Fibroblast of skin of right biceps (primary cell): ENCODE results near the gene SOBP.

Source experiments
- DNase-seq: peaks from one replicate; pipeline ENCODE4 v3.0.0-alpha.2; 2013

SOBP gene

DNA sequence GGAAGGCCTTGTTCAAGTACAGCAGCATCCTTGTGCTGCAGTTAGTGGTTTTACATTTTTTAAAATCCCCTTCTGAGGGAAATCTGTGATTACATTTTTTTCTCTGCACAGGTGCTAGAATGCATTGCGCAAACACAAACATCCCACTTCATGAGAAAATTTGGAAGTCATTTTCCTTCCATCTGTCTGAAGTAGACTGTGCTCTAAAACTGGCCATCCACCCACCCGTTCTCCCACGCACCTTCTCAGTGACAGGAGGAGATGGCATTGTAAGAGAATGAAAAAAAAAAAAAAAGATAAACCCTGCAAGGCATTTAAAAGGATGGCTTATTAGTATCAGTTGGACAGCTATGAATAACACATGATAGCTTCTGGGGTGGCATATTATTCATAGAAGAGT is 65.0 kb downstream of the SOBP start:
- DNase-seq, result no peak

DNA sequence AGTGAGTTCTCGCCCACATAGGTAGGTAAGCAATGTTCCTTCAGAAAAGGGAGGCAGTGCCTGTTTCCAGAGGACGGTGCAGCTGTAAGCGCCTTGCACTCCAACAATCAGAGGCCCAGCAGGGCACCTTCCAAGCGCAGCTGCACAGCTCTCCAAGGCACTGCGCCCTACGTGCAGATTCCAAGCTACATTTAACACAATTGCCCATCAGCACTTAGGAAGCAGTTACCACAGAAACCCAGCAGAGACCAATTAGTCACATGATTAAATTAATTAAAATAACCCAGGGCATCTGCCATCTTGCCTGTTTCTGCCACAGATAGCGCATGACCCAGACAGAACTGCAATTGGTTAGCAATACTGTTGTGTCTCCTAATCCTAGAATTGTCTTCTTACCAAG is 65.5 kb downstream of the SOBP start:
- DNase-seq, result no peak

DNA sequence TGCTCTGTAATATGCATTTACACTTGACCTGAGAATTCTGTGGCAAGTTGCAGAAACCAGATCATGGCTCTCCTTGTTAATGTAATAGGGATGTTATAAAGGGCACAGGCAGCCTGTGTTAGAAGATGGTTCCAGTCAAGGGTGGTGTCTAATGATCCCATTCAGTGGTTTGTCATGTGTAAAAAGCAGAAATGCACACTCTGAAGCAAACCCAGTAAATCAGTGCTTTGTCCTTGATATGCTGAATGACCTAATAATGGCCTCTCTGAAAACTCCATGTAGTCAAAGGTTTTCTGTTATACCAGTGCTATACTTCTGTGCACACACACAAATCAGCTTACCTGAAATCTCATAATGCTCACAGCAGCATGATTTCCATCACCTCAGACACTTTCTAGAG is 66.2 kb downstream of the SOBP start:
- DNase-seq, result no peak

GRCh38 chr6:107557698-107558097 is 67.8 kb downstream of the SOBP start:
- no peak for DNase-seq

DNA sequence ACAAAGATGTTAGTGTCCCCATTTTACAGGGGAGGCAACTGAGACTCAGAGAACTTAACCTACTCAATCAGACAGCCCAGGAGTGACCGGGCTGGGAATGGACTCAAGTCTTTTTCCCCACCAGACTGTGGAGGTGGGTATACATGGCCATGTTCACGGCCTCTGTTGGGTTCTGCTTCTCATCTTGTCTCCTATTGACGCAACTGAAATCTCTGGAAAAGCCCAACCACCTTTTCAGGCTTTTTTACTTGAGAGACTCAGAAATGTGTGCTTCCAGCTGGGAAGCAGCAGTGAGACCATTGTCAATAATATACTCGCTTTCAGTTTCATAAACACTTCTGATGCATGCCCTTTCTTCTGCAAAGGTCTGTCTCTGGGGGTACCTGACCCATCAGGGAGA is 70.7 kb downstream of the SOBP start:
- DNase-seq, result peak; percentile 50

GRCh38 chr6:107561306-107561705 is 71.4 kb downstream of the SOBP start:
- no peak for DNase-seq

DNA sequence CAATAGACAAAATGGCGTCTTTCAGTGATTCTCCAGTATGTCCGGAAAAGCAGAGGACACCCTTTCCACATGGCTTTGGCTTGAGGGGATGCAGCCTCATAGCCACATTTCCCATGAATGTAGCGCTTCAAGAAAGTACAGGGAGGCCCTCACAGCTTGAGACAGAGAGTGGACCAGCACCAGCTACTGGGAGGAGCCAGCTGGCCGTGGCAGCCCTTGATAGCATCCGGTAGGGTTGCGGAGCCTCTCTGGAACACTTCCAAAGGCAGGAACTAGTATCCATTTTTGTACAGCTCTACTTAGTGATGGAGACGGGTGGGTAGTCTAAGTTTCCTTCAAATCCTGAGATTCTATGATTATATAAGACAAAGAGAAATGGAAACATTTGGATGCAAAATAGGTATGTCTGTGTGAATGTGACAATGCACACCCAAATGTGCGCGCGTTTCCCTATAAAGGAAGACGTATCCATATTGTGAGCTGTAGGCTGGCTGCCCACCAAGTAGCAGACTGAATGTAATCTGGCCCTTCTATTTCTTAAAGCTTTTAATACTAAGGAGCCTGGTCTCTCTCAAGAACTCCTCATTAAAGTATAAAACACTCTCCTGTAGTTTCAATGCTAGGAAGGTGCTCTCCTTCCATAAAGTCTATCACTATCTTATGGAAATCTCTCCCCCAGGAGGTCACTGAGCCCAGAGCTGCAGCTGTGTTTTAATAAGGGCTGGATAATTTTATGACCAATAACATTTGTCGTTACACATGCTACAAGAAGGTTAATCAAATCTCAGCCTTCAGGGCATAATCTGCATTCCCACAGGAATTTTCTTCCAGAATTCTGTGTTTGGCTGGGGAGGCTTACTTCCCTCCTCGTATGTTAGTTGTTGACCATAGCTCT is 74.0 kb downstream of the SOBP start:
- no peak for DNase-seq

DNA sequence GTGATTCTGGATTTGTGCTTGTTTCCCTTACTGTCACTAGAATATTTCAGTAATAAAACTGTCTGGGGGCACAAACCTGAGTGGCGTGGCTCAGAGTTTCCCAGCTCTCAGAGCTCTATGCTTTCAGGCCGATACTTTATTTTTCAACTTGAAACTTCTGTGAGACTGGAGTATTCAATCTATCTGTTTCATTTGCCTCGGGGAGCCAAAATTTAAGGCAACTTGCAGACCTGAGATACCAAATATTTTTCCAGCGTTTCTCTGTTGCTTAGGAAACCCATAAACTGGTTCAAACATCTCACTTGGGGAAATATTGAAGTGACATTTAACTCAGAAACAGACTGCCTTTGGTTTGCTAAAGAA is 74.7 kb downstream of the SOBP start:
- no peak for DNase-seq

DNA sequence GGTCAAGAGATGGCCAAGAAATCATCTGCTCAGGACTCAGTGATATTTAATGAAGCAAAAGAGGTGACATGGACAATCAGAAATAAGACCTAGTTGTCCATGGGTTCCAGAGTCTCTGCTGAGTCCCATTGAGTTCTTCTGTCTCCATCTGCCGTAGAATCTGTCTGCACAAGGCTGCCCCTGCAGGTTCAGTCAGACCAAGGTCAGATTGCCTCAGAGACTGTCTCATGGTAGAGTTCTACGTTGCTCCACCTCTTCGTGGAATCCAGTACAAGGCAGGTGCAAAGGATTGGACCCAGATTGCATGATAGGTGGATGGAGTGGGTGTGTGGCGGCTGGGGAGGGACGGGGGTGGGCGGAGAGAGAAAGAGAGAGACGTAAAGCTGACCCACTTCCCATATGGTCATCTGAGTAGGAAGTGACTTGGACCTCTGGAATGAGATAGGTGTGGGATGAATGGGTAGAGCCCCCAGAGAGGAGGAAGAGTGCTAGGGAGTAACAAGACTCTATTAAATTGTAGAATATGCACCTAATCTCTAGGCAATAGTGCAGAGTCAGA is 75.3 kb downstream of the SOBP start:
- no peak for DNase-seq

GRCh38 chr6:107567643-107568042 is 77.7 kb downstream of the SOBP start:
- DNase-seq, result no peak

DNA sequence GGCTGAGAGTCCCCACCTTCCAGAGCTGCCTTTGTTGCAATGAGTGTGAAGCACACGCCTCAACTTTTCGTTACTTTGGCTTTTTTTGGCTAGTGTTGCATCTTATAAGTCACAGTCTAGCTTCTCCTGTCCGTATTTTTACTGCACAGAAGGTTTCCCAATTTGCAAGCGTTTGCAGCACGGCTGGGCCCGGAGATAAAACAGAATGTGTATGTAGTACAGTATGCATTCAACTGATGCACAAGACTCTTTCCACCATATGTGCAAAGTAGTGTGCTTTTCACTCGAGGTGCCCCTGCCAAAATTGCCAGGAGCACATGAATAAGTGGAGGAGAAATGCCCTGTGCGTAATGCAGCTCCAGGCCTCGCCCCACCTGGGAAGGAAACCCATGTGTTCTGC is 79.6 kb downstream of the SOBP start:
- DNase-seq, result no peak

DNA sequence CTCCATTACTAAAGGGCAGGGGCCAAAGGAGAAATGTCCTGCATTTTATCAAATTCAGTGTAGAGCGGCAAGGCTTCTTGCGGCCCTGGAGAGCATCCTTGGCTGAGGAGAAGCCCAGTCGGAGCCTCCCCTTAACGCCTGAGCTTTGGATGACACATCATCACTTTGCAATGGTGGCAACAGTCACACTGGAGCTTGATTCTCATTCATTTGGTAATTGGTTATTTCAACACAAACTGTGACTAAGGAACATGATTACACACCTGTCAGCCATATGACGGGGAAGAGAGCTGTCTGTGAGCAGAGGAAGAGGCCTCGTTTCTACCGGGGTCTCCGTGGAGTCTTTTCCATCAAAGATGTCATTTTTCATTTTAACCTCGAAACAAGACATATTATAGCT is 81.4 kb downstream of the SOBP start:
- DNase-seq, result peak; percentile 28

DNA sequence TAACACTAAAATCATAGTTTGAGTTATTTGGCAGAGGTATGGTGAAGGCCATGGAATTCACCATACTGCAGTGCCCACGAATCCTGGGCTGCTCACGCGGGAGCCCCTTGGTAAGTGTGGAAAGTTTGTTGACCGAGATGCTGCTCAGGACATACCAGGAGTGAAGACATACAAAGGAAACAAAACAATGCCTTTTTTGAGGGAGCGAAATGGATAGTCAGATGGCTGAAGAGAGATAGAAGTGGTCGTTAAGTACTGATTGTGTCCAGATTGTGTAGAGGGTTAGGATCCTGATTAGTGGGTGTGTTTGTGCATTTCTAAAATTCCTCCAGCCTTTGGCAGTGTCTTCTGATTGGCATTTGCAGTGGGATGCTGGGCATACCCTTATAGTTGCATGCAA is 83.0 kb downstream of the SOBP start:
- no peak for DNase-seq

GRCh38 chr6:107574856-107575255 is 84.9 kb downstream of the SOBP start:
- DNase-seq, result no peak

- DNase-seq, result peak; percentile 69
These were observed 86.9 kb downstream of the SOBP start for GRCh38 chr6:107576852-107577251.

DNA sequence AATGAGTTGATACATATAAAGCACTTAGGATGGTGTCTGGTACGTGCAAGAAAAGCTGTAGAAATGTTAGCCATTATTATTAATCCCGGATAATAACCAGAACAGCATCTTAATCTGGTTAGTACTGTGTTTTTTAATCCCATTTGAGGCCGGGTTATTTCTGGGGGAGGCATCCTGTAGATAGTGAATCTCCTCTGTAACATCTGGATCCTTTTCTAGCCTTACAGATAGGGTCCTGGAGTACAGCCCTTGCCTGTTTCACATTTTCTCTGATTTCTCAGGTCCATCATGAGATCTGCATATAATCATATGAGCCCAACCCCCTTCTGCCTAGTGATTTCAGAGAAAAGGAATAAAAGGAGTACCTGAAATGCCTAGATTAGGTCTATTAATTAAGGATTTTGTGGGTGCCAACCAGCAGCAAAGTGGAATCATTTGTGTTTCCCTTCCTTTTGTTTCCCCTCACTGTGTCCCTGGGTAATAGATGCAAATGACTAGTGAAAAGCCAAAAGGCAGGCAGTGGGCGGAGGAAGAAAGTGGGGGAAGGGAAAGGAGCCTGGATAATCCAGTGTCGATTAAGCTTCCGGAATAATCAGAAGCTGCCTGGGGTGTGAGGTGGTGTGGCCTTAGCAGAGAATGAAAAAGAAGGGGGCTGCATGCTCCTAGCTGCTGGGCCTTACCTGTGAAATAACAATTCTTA is 88.9 kb downstream of the SOBP start:
- DNase-seq, result no peak

GRCh38 chr6:107579456-107580056 is 89.6 kb downstream of the SOBP start:
- no peak for DNase-seq

GRCh38 chr6:107582086-107582485 is 92.2 kb downstream of the SOBP start:
- DNase-seq, result no peak

DNA sequence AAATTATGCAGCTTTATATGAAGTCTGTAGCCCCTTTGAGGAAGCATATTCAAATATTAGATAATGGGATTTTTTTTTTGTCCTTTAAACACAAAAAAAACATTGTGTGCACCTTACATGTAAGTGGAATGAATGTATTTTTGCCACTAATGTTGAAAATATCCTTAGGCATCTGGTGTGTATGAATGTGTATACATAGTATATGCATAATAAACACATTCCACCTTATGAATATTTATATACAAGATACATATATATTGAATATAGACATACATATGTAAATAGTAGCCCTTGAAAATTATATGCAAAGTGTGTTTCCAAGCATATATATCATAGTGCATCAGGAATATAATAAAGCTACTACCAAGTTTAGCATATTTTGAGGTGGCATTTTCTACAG is 94.8 kb downstream of the SOBP start:
- DNase-seq, result no peak

DNA sequence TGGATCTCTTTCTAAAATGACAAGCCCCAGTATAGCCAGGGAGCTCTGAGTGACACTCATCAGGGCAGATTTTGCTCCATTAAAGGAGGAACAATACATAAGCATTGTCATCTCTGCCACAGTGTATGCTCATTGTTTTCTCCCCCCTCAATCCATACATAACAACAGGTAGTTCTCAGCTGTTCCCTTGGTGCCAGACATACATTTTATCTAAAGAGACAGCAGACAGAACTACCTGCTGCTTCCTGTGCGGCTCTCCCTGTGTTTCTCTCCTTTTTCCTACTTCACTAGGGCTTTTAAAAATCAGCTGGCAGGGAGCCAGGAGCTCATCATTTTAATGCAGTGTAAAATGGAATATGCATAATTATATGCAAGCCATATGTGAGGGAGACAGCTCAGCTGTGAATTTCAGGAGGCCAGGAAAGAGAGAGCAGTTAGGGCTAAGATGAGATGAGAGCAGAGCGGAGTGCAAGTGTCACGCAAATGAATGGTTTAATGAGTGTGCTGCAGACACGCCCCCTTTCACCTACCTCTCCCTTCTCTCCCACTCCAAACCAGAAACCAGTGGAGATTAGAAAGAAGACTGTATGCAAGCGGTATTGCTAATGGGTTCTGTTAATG is 96.0 kb downstream of the SOBP start:
- DNase-seq, result no peak

DNA sequence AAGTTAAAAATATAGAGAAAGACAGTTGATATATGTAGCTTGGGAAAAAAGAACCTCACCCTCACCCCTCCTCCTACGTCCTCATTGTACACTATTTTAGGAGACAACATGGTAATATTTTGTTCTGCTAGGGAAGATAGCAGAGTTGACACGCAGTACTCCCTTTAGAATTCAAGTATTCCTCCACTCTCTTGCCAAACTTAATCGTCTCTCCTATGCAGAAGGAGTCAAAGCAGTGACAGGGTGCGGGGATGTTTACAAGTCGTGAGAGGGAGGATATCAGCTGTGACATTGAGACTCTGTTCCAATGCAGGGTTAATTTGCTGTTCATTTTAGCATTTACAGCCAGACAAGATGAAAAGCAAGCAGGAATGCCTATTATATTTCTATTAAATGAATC is 97.5 kb downstream of the SOBP start:
- no peak for DNase-seq

DNA sequence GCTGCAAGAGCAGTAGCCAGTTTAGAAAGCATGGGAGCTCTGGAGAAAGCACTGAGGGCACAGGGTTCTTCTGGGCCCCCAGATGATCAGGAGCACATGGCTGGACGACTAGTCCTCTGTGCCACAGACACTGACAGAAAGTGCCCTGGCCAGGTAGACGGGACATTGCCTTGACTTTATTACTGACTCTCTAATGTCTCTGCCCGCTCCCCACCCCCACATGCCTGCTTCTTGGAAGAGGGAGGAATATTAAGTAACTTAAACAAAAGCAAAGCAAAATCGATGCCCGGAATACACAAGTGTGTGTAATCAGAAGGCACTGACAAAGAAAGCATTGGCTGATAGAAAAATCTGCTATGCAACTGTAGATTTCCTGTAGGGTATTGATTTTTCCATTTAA is 99.3 kb downstream of the SOBP start:
- no peak for DNase-seq

GRCh38 chr6:107589934-107590333 is 100.0 kb downstream of the SOBP start:
- DNase-seq, result no peak
